Measurements from ENCODE around the gene SSB.
"Not testable (repeated sequence)": the region's sequence is repeated elsewhere in the genome, so short reads cannot be mapped to it uniquely, and the experiment has no call there.

The SSB gene

GRCh38 chr2:169838743-169839489 is 40.2 kb downstream of the SSB start:
- DNase-seq (ENCODE audit: low read depth): no peak

- no peak for DNase-seq (ENCODE audit: low read depth)
Observed at GRCh38 chr2:169839954-169840746, 41.5 kb downstream of the SSB start.

GRCh38 chr2:169840747-169841142 is 42.1 kb downstream of the SSB start:
- DNase-seq (ENCODE audit: low read depth): no peak

- DNase-seq (ENCODE audit: low read depth): not testable (repeated sequence)
Observed at GRCh38 chr2:169841625-169842024, 43.0 kb downstream of the SSB start.

GRCh38 chr2:169845016-169845415 is 46.3 kb downstream of the SSB start:
- DNase-seq (ENCODE audit: low read depth): no peak

- DNase-seq (ENCODE audit: low read depth): not testable (repeated sequence)
Observed at GRCh38 chr2:169848959-169849693, 50.5 kb downstream of the SSB start.

GRCh38 chr2:169849710-169850109 is 51.0 kb downstream of the SSB start:
- no peak for DNase-seq (ENCODE audit: low read depth)

- no peak for DNase-seq (ENCODE audit: low read depth)
Observed at GRCh38 chr2:169853041-169853668, 54.5 kb downstream of the SSB start.

- DNase-seq (ENCODE audit: low read depth): not testable (repeated sequence)
Observed at GRCh38 chr2:169855281-169856258, 56.9 kb downstream of the SSB start.

GRCh38 chr2:169859423-169859822 is 60.8 kb downstream of the SSB start:
- DNase-seq (ENCODE audit: low read depth): no peak

GRCh38 chr2:169860149-169860548 is 61.5 kb downstream of the SSB start:
- DNase-seq (ENCODE audit: low read depth): no peak

All from stimulated activated CD8-positive, alpha-beta memory T cell treated with anti-CD3 and anti-CD28 coated beads, Interleukin-15, amount 100 ng/mL, for 24 hours (primary cell).